GM23248 (cell line): ENCODE results near the gene AP2M1. TPM values are rescaled to one million over a fixed set of nuclear protein-coding genes. Genes with fewer than 3 reads are reported as not detected.

Experiments
- DNase-seq: peaks from one replicate; pipeline ENCODE4 v3.0.0-alpha.2; 2015
- H2AFZ ChIP-seq: fragments of 200-600 bp; sonication (generic); 2 replicates; pipeline ENCODE4 v1.6.1; 2016; ENCODE audit warnings: antibody characterized with exemption
- H3F3A ChIP-seq: fragments of 200-600 bp; sonication (generic); 2 replicates; pipeline ENCODE4 v1.6.1; 2016; ENCODE audit warnings: mild to moderate bottlenecking, antibody characterized with exemption, mixed run types; ENCODE audit not compliant: insufficient read depth
- H3K27ac ChIP-seq: fragments of 200-600 bp; sonication (generic); 2 replicates; pipeline ENCODE4 v1.5.1; 2016; ENCODE audit warnings: mild to moderate bottlenecking
- H3K27me3 ChIP-seq: fragments of 200-600 bp; sonication (generic); replicated peaks from 2 replicates; pipeline ENCODE4 v1.6.1; 2016; ENCODE audit warnings: mild to moderate bottlenecking; ENCODE audit not compliant: insufficient read depth
- H3K36me3 ChIP-seq: fragments of 200-600 bp; sonication (generic); 2 replicates; pipeline ENCODE4 v1.6.1; 2016; ENCODE audit warnings: low read depth, mild to moderate bottlenecking
- H3K4me1 ChIP-seq: fragments of 200-600 bp; sonication (generic); 2 replicates; pipeline ENCODE4 v1.6.1; 2016; ENCODE audit warnings: mild to moderate bottlenecking; ENCODE audit not compliant: insufficient read depth
- H3K4me2 ChIP-seq: fragments of 200-600 bp; sonication (generic); one replicate; pipeline ENCODE4 v1.6.1; 2016; ENCODE audit warnings: mild to moderate bottlenecking; ENCODE audit not compliant: unreplicated experiment
- H3K4me3 ChIP-seq: fragments of 200-600 bp; sonication (generic); 2 replicates; pipeline ENCODE4 v1.5.1; 2016; ENCODE audit warnings: mild to moderate bottlenecking
- H3K79me2 ChIP-seq: fragments of 200-600 bp; sonication (generic); 2 replicates; pipeline ENCODE4 v1.6.1; 2016; ENCODE audit warnings: mild to moderate bottlenecking; ENCODE audit not compliant: insufficient read depth
- H3K9ac ChIP-seq: fragments of 200-600 bp; sonication (generic); 2 replicates; pipeline ENCODE4 v1.6.1; 2016; ENCODE audit warnings: mild to moderate bottlenecking
- H3K9me2 ChIP-seq: fragments of 200-600 bp; sonication (generic); 2 replicates; pipeline ENCODE4 v1.6.1; 2016; ENCODE audit warnings: mixed run types, mild to moderate bottlenecking, moderate library complexity; ENCODE audit not compliant: insufficient read depth
- H3K9me3 ChIP-seq: fragments of 200-600 bp; sonication (generic); one replicate; pipeline ENCODE4 v1.6.1; 2017; ENCODE audit warnings: low read depth
- H4K20me1 ChIP-seq: fragments of 200-600 bp; sonication (generic); 2 replicates; pipeline ENCODE4 v1.6.0; 2016; ENCODE audit not compliant: insufficient read depth
- EZH2 ChIP-seq: fragments of 200-600 bp; sonication (generic); IDR thresholded peaks from 2 replicates; pipeline ENCODE4 v1.6.1; 2018; ENCODE audit warnings: antibody characterized with exemption, mild to moderate bottlenecking; ENCODE audit not compliant: insufficient read depth, poor library complexity, severe bottlenecking
- EZH2phosphoT487 ChIP-seq: fragments of 200-600 bp; sonication (generic); IDR thresholded peaks from 2 replicates; pipeline ENCODE4 v1.6.1; 2018; ENCODE audit warnings: antibody characterized with exemption, moderate library complexity, mild to moderate bottlenecking, low read depth; ENCODE audit not compliant: insufficient read depth
- WGBS, 2 experiments: methylation state at CpG; one replicate each; pipeline ENCODE4 v1.1.6; 2015 to 2017; ENCODE audit warnings: low lambda C conversion rate in 2 of 2, low coverage in 1 of 2; ENCODE audit errors: missing lambda C conversion rate in 2 of 2; 5-methylcytosine and 5-hydroxymethylcytosine counted together
- in situ Hi-C: fragments of 300-500 bp; cut with MboI; formaldehyde crosslinking; loops from 2 replicates; pipeline ENCODE4 v1.15.0; 2020
- polyA plus RNA-seq: library from polyadenylated mRNA; unstranded; fragments of >200 nt; fragmentation: Nextera tagmentation; extraction: Ambion mirVana; gene quantifications from 2 replicates; pipeline ENCODE4 v1.2.1, GENCODE V29; 2016
- total RNA-seq: library from RNA; depleted of rRNA; stranded (reverse); fragments of >200 nt; shearing (Covaris generic); gene quantifications from 2 replicates; pipeline ENCODE4 v1.2.3, GENCODE V29; 2014; rRNA removed

AP2M1 gene
- total RNA-seq, result 889 and 951 TPM in 2 replicates
- polyA plus RNA-seq, result 1,073 and 1,100 TPM in 2 replicates

DNA sequence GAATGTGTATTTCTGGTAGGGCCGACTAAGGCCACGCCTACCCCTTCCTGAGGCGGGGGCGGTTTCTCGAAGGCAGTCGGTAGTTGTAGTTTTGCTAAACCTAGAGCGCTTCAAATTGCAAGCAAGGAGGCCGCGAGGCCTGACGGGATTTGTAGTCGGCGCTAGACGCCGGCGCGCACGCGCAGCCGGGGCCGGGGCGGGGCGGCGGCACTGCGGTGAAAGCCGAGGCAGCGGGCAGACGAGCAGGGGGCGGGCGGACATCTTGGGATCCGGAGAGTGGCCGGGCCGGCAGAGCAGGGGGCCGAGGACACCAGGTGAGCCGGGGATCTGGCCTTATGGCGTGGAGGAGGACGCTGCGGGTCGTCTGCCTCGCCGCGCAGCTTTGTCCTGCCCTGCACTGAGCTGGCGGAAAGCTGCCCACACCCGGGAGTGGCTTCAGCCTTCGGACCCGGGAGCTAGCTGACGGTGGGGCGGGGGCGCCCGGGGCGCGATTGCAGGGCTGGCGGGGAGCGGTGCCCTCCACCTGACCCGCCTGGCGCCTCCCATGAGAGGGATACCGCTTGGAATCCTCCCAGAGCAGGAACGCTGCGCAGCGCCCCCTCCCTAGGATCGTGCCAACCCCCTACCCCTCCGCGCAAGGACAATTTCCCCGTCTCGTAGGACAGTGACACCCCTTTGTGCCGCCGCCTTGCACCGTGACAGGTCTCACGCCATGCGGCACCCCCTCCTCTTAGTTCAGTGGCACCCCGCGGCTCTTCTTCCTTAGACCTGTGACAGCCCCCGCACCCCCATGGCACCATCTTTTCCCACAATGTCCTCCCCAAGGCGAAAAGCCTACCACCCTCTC lies at the start of gene AP2M1:
Gene AP2M1, plus strand, starts transcription at position 210 of the 847 bp plus-strand sequence. CDS start 2,139 bp downstream, outside the sequence.
- TF ChIP-seq EZH2 (no peak), EZH2phosphoT487 (no peak)
- peak; percentile 100 for DNase-seq
- H3K4me2 ChIP-seq, result peak within 1 kb of the TSS; percentile 100
- H3K36me3 ChIP-seq, result peaks cover 26% of the 10 kb centered on the region
- in situ Hi-C loops, result no loop called here
- no peaks in the 10 kb centered on the region for H4K20me1 ChIP-seq
- 0 out of 2 replicates have a peak within 1 kb of the TSS, but pooled peaks have one; percentile 56 for H2AFZ ChIP-seq
- peaks cover 78% of the 10 kb centered on the region for H3K79me2 ChIP-seq
- H3K27me3 ChIP-seq, result no peaks in the 10 kb centered on the region
- H3K9me2 ChIP-seq, result no peaks in the 10 kb centered on the region
- WGBS, 2 experiments, result 0 to 3% methylated on average over 47 to 65 of the region's 73 CpGs
- H3K27ac ChIP-seq, result peak within 1 kb of the TSS; percentile 95
- peaks cover 71% of the 10 kb centered on the region for H3F3A ChIP-seq
- H3K4me3 ChIP-seq, result peak within 1 kb of the TSS; percentile 96
- H3K9ac ChIP-seq, result peak within 1 kb of the TSS; percentile 98
- H3K9me3 ChIP-seq, result no peaks in the 10 kb centered on the region
- peaks cover 61% of the 10 kb centered on the region for H3K4me1 ChIP-seq

DNA sequence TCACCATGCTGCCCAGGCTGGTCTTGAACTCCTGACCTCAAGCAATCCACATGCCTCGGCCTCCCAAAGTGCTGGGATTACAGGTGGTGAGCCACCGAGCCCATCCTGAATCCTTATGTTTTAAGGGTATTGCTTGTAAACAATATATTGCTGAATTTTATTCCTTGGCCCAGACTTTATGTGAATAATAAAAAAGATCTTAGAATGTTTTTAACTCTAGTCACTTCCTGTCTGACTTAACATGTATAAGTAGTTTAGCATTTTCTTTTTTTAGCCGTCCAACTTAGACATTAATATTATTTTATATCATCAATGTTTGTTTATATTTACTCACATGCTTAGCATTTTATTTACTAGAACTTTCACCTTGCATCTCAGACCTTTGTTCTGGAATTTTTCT lies 48.6 kb upstream of the AP2M1 start:
- peak overlapping the region; percentile 33 for H3K4me2 ChIP-seq
- peak; percentile 59 for DNase-seq
- 49 to 51% methylated on average over 3 of the region's 3 CpGs for WGBS, 2 experiments

GRCh38 chr3:184129012-184129411 lies 45.6 kb upstream of the AP2M1 start:
- no peak overlapping the region for H3K9ac ChIP-seq
- H3K9me2 ChIP-seq, result no peaks in the 10 kb centered on the region
- no peak overlapping the region for H3K4me2 ChIP-seq
- H3K36me3 ChIP-seq, result no peaks in the 10 kb centered on the region
- H3K4me1 ChIP-seq, result peaks cover 4% of the 10 kb centered on the region
- H3K27ac ChIP-seq, result no peak overlapping the region
- H4K20me1 ChIP-seq, result no peaks in the 10 kb centered on the region
- 0 out of 2 replicates have a peak, but pooled peaks cover 4% of the 10 kb centered on the region for H3F3A ChIP-seq
- DNase-seq, result peak; percentile 73
- no peaks in the 10 kb centered on the region for H3K9me3 ChIP-seq
- H3K27me3 ChIP-seq, result no peaks in the 10 kb centered on the region
- in situ Hi-C loops, result no loop called here
- no peak overlapping the region for H2AFZ ChIP-seq
- 25 to 36% methylated on average over 2 of the region's 2 CpGs for WGBS, 2 experiments
- H3K4me3 ChIP-seq, result no peak overlapping the region
- H3K79me2 ChIP-seq, result no peaks in the 10 kb centered on the region
- TF ChIP-seq EZH2phosphoT487 (no peak), EZH2 (no peak)

More for the DNA sequence above, 48.6 kb upstream of the AP2M1 start:
- 0 out of 2 replicates have a peak, but pooled peaks cover 4% of the 10 kb centered on the region for H3F3A ChIP-seq
- H3K79me2 ChIP-seq, result no peaks in the 10 kb centered on the region
- H3K27ac ChIP-seq, result no peak overlapping the region
- H2AFZ ChIP-seq, result peak overlapping the region; percentile 22; the same call in 1 of the 2 replicates
- H3K9me3 ChIP-seq, result no peaks in the 10 kb centered on the region
- no peaks in the 10 kb centered on the region for H3K36me3 ChIP-seq
- TF ChIP-seq EZH2, result no peak
- TF ChIP-seq EZH2phosphoT487, result no peak
- H4K20me1 ChIP-seq, result no peaks in the 10 kb centered on the region
- peaks cover 4% of the 10 kb centered on the region for H3K4me1 ChIP-seq
- in situ Hi-C loops, result no loop called here
- no peak overlapping the region for H3K4me3 ChIP-seq
- H3K9me2 ChIP-seq, result no peaks in the 10 kb centered on the region
- no peak overlapping the region for H3K9ac ChIP-seq
- no peaks in the 10 kb centered on the region for H3K27me3 ChIP-seq

- in situ Hi-C loops, result no loop called here
- no peak overlapping the region for H3K9ac ChIP-seq
- no peaks in the 10 kb centered on the region for H4K20me1 ChIP-seq
- no peak overlapping the region for H3K4me3 ChIP-seq
- H3K4me2 ChIP-seq, result no peak overlapping the region
- H3K4me1 ChIP-seq, result peaks cover 11% of the 10 kb centered on the region
- H3K27ac ChIP-seq, result no peak overlapping the region
- no peaks in the 10 kb centered on the region for H3K9me2 ChIP-seq
- peaks cover 27% of the 10 kb centered on the region for H3K79me2 ChIP-seq
- WGBS, 2 experiments, result 97 to 99% methylated on average over 4 of the region's 4 CpGs
- 0 out of 2 replicates have a peak, but pooled peaks cover 9% of the 10 kb centered on the region for H3F3A ChIP-seq
- no peaks in the 10 kb centered on the region for H3K27me3 ChIP-seq
- H3K36me3 ChIP-seq, result no peaks in the 10 kb centered on the region
- no peaks in the 10 kb centered on the region for H3K9me3 ChIP-seq
- H2AFZ ChIP-seq, result peak overlapping the region; percentile 91; the same call in 1 of the 2 replicates
- TF ChIP-seq EZH2 (no peak), EZH2phosphoT487 (no peak)
- DNase-seq, result no peak
Observed at GRCh38 chr3:184132945-184133344, 41.7 kb upstream of the AP2M1 start.
